ENCODE measurements around the gene PPP1R15A.

PPP1R15A gene

GRCh38 chr19:48854103-48854502 lies 18.1 kb upstream of the PPP1R15A start:
- no peak for ATAC-seq
- TF ChIP-seq ZNF565 (CRISPR knock-in tag; conservative IDR thresholded peaks at IDR 0.05; ENCODE audit: low read depth) (no peak), ISL1 (CRISPR knock-in tag; IDR thresholded peaks at IDR 0.05) (no peak), ZNF8 (CRISPR knock-in tag; IDR thresholded peaks at IDR 0.05) (no peak), TCF4 (CRISPR knock-in tag; IDR thresholded peaks at IDR 0.05; ENCODE audit: borderline replicate concordance) (no peak), CSDC2 (CRISPR knock-in tag; IDR thresholded peaks at IDR 0.05) (no peak), OSR1 (CRISPR knock-in tag; IDR thresholded peaks at IDR 0.05) (no peak), SNAI2 (CRISPR knock-in tag; IDR thresholded peaks at IDR 0.05) (no peak), CSRNP3 (CRISPR knock-in tag; IDR thresholded peaks at IDR 0.05) (no peak), ZFP3 (CRISPR knock-in tag; IDR thresholded peaks at IDR 0.05) (no peak), ZC3H10 (CRISPR knock-in tag; IDR thresholded peaks at IDR 0.05) (no peak), POU6F1 (CRISPR knock-in tag; IDR thresholded peaks at IDR 0.05; ENCODE audit: borderline replicate concordance, low read depth) (no peak), BACH2 (CRISPR knock-in tag; IDR thresholded peaks at IDR 0.05; ENCODE audit: borderline replicate concordance) (no peak), ZFP30 (CRISPR knock-in tag; IDR thresholded peaks at IDR 0.05) (no peak), RARB (CRISPR knock-in tag; IDR thresholded peaks at IDR 0.05) (no peak), ZNF70 (CRISPR knock-in tag; IDR thresholded peaks at IDR 0.05) (no peak), ARNTL (CRISPR knock-in tag; IDR thresholded peaks at IDR 0.05; ENCODE audit: borderline replicate concordance, low read depth) (no peak), GLIS3 (CRISPR knock-in tag; IDR thresholded peaks at IDR 0.05) (no peak)
- TF ChIP-seq, protein P1, sequence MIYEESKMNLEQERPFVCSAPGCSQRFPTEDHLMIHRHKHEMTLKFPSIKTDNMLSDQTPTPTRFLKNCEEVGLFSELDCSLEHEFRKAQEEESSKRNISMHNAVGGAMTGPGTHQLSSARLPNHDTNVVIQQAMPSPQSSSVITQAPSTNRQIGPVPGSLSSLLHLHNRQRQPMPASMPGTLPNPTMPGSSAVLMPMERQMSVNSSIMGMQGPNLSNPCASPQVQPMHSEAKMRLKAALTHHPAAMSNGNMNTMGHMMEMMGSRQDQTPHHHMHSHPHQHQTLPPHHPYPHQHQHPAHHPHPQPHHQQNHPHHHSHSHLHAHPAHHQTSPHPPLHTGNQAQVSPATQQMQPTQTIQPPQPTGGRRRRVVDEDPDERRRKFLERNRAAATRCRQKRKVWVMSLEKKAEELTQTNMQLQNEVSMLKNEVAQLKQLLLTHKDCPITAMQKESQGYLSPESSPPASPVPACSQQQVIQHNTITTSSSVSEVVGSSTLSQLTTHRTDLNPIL (CRISPR knock-in tag; IDR thresholded peaks at IDR 0.05; ENCODE audit: low read depth), result no peak
- TF ChIP-seq, protein P2, sequence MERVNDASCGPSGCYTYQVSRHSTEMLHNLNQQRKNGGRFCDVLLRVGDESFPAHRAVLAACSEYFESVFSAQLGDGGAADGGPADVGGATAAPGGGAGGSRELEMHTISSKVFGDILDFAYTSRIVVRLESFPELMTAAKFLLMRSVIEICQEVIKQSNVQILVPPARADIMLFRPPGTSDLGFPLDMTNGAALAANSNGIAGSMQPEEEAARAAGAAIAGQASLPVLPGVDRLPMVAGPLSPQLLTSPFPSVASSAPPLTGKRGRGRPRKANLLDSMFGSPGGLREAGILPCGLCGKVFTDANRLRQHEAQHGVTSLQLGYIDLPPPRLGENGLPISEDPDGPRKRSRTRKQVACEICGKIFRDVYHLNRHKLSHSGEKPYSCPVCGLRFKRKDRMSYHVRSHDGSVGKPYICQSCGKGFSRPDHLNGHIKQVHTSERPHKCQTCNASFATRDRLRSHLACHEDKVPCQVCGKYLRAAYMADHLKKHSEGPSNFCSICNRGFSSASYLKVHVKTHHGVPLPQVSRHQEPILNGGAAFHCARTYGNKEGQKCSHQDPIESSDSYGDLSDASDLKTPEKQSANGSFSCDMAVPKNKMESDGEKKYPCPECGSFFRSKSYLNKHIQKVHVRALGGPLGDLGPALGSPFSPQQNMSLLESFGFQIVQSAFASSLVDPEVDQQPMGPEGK (CRISPR knock-in tag; IDR thresholded peaks at IDR 0.05; ENCODE audit: borderline replicate concordance), result no peak

DNA sequence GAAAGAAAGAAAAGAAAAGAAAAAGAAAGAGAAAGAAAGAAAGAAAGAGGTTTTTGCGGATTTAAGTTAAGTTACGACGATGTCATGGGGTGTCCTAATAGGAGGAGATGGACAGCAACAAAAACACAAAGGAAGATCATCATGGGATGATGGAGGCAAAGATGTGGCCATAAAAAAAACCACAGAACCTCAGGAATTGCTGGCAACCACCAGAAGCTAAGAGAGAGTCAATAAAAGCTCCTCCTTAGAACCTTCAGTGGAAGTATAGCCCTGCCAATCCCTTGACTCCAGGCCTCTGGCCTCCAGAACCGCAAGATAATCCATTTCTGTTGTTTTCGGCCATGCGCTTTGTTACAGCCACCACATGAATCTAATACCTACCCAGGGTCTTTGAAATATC lies 15.3 kb upstream of the PPP1R15A start:
- ATAC-seq, result no peak

More for the DNA sequence above, 15.3 kb upstream of the PPP1R15A start:
- no peak for TF ChIP-seq TSHZ2 (CRISPR knock-in tag; IDR thresholded peaks at IDR 0.05)
- TF ChIP-seq GLIS3 (CRISPR knock-in tag; IDR thresholded peaks at IDR 0.05), result no peak
- no peak for TF ChIP-seq ARNTL (CRISPR knock-in tag; IDR thresholded peaks at IDR 0.05; ENCODE audit: borderline replicate concordance, low read depth)
- no peak for TF ChIP-seq TCF4 (CRISPR knock-in tag; IDR thresholded peaks at IDR 0.05; ENCODE audit: borderline replicate concordance)
- no peak for TF ChIP-seq BACH2 (CRISPR knock-in tag; IDR thresholded peaks at IDR 0.05; ENCODE audit: borderline replicate concordance)
- no peak for TF ChIP-seq RARB (CRISPR knock-in tag; IDR thresholded peaks at IDR 0.05)
- TF ChIP-seq OSR1 (CRISPR knock-in tag; IDR thresholded peaks at IDR 0.05), result no peak
- no peak for TF ChIP-seq ISL1 (CRISPR knock-in tag; IDR thresholded peaks at IDR 0.05)
- TF ChIP-seq ZC3H10 (CRISPR knock-in tag; IDR thresholded peaks at IDR 0.05), result no peak
- no peak for TF ChIP-seq ESRRG (CRISPR knock-in tag; IDR thresholded peaks at IDR 0.05)
- no peak for TF ChIP-seq ZNF565 (CRISPR knock-in tag; conservative IDR thresholded peaks at IDR 0.05; ENCODE audit: low read depth)
- TF ChIP-seq, protein P2 (CRISPR knock-in tag; IDR thresholded peaks at IDR 0.05; ENCODE audit: borderline replicate concordance), result no peak
- no peak for TF ChIP-seq PPARA (CRISPR knock-in tag; IDR thresholded peaks at IDR 0.05; ENCODE audit: borderline replicate concordance)
- no peak for TF ChIP-seq ZNF8 (CRISPR knock-in tag; IDR thresholded peaks at IDR 0.05)
- TF ChIP-seq POU6F1 (CRISPR knock-in tag; IDR thresholded peaks at IDR 0.05; ENCODE audit: borderline replicate concordance, low read depth), result no peak
- TF ChIP-seq ZNF70 (CRISPR knock-in tag; IDR thresholded peaks at IDR 0.05), result no peak
- TF ChIP-seq ZFP3 (CRISPR knock-in tag; IDR thresholded peaks at IDR 0.05), result no peak
- no peak for TF ChIP-seq ZFP30 (CRISPR knock-in tag; IDR thresholded peaks at IDR 0.05)
- TF ChIP-seq, protein P1 (CRISPR knock-in tag; IDR thresholded peaks at IDR 0.05; ENCODE audit: low read depth), result no peak
- TF ChIP-seq SNAI2 (CRISPR knock-in tag; IDR thresholded peaks at IDR 0.05), result no peak

All from SK-N-SH treated with all-trans-retinoic acid at 6 μM for 48 hours (cell line).